Measurements from ENCODE around the gene EPHB4. TPM values are rescaled to one million over a fixed set of nuclear protein-coding genes. Genes with fewer than 3 reads are reported as not detected.
A peak's percentile ranks its signal among the peaks of the same experiment; 100 is the strongest.

The EPHB4 gene
- total RNA-seq, 3 donors from 2014 or later: 31.2 to 42.4 (median 38.9) TPM

DNA sequence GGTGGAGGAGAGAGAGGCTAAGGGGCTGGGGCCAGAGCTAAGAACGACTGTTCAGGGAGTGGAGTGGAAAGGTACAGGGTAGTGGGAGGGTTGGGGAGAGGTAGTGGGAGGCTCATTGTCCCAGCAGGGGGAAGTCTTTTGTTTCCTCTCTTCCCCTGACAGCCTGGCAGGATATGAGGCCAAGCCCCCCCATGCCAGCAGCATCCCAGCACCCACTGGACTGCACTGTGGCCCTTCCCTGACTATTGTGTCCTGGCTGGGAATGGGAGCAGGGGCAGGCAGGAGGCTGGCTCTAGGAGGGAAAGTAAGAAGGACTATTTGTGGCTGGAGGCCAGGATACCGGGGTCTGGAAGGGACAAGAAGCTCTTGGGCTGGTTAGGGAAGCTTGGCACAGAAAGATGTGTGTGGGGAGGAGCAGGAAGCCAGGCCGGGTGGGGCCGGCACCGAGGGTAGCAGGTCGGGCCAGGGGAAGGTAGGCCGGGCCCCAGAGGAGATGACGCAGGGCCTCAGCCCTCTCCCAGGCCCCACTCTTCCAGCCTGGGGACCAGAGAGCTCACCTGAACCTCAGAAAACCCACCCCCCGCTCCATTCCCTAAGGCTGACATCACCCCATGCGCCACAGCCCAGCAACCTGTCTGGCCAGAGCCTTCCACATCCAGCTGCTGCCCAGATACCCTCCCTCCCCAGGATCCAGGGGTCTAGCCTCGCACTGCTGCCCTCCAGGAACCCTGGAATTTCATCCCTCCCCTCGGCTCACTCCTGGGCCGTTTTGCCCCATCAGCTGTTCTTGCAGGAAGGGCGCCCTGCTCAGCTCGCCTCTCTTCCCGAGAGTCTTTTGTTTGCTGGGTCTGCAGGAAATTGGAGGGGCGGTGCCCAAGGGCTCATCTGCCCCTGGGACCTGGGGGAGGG is 8.8 kb upstream of the EPHB4 start:
- DNase-seq: peak; percentile 77 to 84 (median 81)
- Histone ChIP-seq H3K36me3 (ENCODE audit: low read depth) (no peaks in the 10 kb centered on the region), H3K4me1 (ENCODE audit: low read depth) (peaks cover 19% of the 10 kb centered on the region), H3K9me3 (no peaks in the 10 kb centered on the region), H3K4me3 (no peak overlapping the region)
- intact Hi-C loops (cut with DNase I, micrococcal nuclease): no loop called here
- peak; percentile 85 for ATAC-seq
- TF ChIP-seq, protein P1, sequence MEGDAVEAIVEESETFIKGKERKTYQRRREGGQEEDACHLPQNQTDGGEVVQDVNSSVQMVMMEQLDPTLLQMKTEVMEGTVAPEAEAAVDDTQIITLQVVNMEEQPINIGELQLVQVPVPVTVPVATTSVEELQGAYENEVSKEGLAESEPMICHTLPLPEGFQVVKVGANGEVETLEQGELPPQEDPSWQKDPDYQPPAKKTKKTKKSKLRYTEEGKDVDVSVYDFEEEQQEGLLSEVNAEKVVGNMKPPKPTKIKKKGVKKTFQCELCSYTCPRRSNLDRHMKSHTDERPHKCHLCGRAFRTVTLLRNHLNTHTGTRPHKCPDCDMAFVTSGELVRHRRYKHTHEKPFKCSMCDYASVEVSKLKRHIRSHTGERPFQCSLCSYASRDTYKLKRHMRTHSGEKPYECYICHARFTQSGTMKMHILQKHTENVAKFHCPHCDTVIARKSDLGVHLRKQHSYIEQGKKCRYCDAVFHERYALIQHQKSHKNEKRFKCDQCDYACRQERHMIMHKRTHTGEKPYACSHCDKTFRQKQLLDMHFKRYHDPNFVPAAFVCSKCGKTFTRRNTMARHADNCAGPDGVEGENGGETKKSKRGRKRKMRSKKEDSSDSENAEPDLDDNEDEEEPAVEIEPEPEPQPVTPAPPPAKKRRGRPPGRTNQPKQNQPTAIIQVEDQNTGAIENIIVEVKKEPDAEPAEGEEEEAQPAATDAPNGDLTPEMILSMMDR (IDR thresholded peaks at IDR 0.05): no peak

DNA sequence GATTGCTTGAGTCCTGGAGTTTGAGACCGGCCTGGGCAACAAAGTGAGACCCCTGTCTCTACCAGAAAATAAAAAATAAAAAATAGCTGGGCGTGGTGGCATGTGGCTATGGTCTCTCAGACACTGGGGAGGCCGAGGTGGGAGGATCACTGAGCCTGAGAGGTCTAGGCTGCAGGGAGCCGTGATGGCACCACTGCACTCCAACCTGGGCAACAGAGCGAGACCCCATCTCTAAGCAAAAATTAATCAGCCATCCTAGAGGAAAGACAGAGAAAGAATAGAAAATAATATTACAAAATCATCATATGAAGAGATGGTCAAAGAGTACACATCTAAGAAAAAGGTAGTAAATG is 4.9 kb upstream of the EPHB4 start:
- no peak overlapping the region for H3K4me3 ChIP-seq
- intact Hi-C loops (cut with DNase I, micrococcal nuclease): no loop called here
- ATAC-seq (no peak), DNase-seq (peak in 2 of 3 donors; percentile 14 to 24)
- H3K9me3 ChIP-seq: no peaks in the 10 kb centered on the region
- H3K4me1 ChIP-seq (ENCODE audit: low read depth): peaks cover 24% of the 10 kb centered on the region
- TF ChIP-seq, protein P1 (IDR thresholded peaks at IDR 0.05): no peak
- H3K36me3 ChIP-seq (ENCODE audit: low read depth): no peaks in the 10 kb centered on the region

DNA sequence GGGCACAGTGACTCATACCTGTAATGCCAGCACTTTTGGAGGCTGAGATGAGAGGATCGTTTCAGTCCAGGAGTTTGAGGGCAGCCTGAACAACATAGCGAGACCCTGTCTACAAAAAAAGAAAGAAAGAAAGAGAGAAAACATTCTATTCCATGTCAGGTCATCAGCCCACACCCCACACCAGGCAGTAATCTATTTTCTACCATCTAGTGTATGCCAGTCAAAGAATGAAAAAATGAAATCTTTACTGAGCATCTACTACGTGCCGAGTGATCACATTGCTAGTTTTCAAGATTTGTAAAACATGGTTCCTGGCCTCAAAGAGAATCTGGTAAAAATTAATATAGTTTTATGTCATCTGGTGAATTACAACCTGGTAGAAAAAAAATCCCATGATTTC is 3.1 kb upstream of the EPHB4 start:
- Histone ChIP-seq H3K4me1 (ENCODE audit: low read depth) (peaks cover 13% of the 10 kb centered on the region), H3K9me3 (no peaks in the 10 kb centered on the region), H3K36me3 (ENCODE audit: low read depth) (no peaks in the 10 kb centered on the region), H3K4me3 (no peak overlapping the region)
- DNase-seq (no peak), ATAC-seq (no peak)
- intact Hi-C loops (cut with DNase I, micrococcal nuclease): no loop called here
- TF ChIP-seq, protein P1 (IDR thresholded peaks at IDR 0.05): no peak

DNA sequence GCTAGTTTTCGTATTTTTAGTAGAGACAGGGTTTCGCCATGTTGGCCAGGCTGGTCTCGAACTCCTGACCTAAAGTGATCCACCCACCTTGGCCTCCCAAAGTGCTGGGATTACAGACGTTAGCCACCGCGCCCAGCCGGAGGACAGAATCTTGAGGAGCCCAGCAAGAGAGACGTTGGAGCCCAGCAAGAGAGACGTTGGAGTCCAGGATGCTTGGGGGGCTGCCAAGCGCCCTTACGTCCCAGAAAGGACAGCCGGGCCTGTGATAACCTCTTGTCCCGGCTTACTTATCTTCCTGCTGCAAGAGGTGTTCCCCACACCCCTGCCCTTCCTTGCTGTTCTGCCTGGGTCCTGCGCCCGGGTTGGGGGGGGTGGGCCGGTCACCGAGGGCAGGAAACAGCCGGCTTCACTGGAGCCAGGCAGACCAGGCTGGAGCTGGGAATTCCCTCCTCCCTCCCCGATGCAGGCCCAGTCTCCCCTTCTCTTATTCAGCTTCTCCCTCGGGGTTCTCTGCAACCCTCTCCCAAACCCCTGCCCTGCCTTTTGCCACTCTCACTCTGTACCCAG is 1.9 kb upstream of the EPHB4 start:
- TF ChIP-seq, protein P1 (IDR thresholded peaks at IDR 0.05): no peak
- Histone ChIP-seq H3K9me3 (no peaks in the 10 kb centered on the region), H3K36me3 (ENCODE audit: low read depth) (no peaks in the 10 kb centered on the region), H3K4me3 (no peak overlapping the region), H3K4me1 (ENCODE audit: low read depth) (peaks cover 18% of the 10 kb centered on the region)
- ATAC-seq (no peak), DNase-seq (peak in 2 of 3 donors; percentile 37 to 43)
- intact Hi-C loops (cut with DNase I, micrococcal nuclease): no loop called here

DNA sequence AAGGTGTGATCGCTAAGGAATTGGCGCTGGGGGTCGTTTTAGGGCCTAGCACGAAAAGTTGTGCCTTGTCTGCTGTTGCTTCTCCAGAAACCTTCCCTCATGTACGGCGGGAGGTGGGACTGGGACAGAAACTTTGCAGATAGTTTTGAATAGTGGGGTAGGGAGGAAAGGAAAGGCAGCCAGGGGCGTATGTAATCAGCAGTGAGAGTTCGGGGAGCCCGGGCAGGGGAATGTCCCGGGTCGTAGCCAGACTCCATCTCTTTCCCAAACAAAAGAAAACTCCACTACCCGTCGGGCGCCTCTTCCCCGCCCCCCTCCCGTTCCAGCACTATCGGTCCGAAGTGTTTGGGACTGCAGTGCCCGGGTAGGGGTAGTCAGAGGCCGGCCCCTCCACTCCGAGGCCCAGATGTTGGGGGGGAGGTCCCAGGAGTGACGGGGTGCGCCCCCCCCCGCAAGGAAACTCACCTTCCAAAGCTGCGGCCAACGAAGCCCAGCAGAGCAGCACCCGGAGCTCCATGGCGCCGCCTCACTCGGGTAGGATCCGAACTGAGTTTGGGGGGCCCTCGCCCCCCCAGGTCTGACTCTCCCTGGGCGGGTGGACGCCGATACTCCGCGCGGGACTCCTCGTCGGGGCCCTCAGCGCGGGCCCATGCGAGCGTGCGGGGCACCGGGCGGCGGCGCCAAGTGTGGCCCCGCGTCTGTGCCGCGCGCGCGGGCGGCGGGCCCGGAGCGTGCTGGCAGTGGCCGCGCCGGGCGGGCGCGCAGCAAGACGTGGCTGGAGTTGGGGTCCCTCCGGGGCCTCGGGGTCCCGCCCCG is 601 bp downstream of the EPHB4 start:
- intact Hi-C loops (cut with DNase I, micrococcal nuclease): no loop called here
- peak; percentile 48 to 59 (median 55) for DNase-seq
- peak; percentile 45 for ATAC-seq

More for the DNA sequence above, 601 bp downstream of the EPHB4 start:
- Histone ChIP-seq H3K9me3 (no peaks in the 10 kb centered on the region), H3K4me1 (ENCODE audit: low read depth) (peaks cover 11% of the 10 kb centered on the region), H3K4me3 (peak overlapping the region; percentile 42), H3K36me3 (ENCODE audit: low read depth) (peaks cover 4% of the 10 kb centered on the region)
- TF ChIP-seq, protein P1 (IDR thresholded peaks at IDR 0.05): no peak
